Umbilical cord (tissue), 2 donors: ENCODE data around the gene LPA. TPM values are rescaled to one million over a fixed set of nuclear protein-coding genes. Genes with fewer than 3 reads are reported as not detected.

Experiments
- DNase-seq: peaks from one replicate; pipeline ENCODE4 v3.0.0-alpha.2; 2015; ENCODE audit warnings: low spot score
- total RNA-seq: library from RNA; depleted of rRNA; stranded (reverse); fragments of >200 nt; gene quantifications from one replicate; pipeline ENCODE4 v1.2.3, GENCODE V29; 2014; ENCODE audit warnings: low replicate concordance; ENCODE audit not compliant: insufficient read depth

LPA gene
- total RNA-seq, 1 donor from 2014 or later, result 0.24 TPM

DNA sequence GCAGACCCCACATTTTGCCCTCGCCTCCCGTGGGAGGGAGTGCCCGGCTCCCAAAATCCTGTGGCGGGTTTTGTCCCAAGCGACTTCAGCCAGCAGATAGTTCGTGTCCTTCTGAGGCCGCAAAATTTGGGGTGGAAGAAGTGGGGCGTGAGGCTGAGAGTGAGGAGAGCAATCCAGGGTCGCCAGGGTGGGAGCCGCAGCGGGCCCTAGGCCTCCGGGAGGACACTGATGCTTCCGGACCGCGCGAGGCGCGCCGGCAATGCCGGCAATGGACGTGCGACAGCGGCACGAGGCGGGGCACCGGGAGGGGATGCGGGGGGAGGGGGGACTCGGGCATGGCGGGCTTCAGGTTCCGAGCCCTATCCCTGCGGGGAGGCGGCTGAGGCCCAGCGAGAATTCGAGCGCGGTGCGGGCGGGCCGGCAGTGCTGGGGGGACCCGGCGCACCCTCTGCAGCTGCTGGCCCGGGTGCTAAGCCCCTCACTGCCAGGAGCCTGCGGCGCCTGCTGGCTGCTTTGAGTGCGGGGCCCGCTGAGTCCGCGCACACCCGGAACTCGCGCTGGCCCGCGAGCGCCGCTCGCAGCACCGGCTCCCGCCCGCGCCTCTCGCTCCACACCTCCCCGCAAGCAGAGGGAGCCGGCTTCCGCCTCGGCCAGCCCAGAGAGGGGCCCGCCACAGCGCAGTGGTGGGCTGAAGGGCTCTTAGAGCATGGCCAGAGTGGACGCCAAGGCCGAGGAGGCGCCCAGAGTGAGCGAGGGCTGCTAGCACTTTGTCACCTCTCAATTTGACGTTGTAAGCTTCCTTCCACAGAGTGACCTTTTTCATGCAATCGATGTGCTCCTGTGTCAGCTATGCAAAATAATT lies 143.8 kb downstream of the LPA start:
- peak; percentile 74 for DNase-seq

DNA sequence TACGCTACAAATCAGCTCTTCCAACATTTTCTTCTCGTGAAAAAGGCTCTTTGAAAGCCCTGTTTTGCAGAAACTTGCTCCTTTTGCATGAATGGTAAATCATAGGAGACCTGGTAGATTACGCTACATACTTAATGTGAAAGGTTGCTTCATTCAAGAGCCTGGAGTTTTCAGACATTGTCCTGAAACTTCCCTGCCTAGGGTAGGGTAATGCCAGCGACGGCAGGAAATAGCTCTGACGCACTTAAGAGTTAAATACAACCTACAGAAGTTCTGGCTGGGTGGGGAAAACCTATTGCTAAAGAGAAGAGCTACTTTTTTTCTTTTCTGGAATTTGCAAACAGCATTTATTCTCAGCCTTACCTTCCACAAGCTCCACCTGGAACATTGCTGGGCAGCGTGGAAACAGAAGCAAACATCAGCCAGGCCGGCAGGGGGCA lies 144.5 kb downstream of the LPA start:
- DNase-seq, result no peak

DNA sequence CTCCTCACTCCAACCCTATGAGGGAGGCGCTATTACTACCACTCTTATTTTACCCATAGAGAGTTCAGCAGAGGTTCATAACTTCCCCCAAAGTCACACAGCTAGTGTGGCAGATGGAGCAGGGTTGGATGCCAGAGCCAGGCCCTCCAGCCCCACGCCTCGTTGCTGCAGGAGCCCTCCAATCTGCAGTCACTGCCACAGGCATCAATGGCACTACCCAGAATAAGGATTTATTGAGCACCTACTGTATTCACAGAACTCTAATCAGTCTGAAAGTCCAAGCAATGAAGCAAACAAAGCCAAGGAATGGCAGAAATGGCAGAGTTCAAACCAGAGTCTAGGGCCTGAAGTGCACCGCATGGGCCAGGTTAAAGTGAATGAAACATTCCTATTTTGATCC lies 144.9 kb downstream of the LPA start:
- DNase-seq, result no peak

DNA sequence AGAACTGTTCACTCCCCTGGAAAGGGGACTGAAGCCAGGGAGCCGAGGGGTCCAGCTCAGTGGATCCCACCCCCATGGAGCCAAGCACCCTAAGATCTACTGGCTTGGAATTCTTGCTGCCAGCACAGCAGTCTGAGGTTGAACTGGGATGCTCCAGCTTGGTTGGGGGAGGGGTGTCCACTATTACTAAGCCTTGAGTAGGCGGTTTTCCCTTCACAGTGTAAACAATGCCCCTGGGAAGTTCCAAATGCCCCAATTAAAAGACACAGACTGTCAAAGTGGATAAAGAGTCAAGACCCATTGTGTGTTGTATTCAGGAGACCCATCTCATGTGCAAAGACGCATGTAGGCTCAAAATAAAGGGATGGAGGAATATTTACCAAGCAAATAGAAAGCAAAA lies 150.2 kb downstream of the LPA start:
- DNase-seq, result no peak

DNA sequence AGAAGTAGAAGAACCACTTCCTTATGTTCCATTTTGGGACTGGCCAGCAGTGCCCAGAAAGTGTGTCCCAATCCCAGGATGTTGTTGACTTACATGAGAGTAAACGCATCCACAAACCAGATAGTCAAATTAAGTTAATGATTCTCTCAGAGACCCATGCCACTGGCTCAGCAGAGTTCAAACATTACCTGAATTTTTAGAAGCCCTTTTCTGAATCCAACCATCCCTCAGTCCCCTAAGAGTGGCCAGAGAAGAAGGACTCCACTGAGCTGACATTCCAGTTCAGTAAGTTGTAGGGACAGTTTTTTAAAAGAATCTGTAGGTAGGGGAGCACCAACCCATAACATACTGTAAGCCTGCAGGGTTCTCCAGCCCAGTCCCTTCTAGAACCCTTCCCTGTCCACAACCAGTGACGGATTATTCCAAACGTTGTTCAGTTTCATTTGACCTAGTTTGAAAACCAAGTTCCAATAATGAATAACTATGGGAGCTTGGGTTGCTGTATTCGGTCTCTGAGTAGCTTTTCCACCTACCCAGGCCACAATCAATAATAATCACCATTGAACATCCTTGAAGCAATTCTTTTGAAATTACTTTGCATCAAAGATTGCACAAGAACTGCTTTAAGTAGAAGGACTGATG lies 153.0 kb downstream of the LPA start:
- DNase-seq, result no peak

DNA sequence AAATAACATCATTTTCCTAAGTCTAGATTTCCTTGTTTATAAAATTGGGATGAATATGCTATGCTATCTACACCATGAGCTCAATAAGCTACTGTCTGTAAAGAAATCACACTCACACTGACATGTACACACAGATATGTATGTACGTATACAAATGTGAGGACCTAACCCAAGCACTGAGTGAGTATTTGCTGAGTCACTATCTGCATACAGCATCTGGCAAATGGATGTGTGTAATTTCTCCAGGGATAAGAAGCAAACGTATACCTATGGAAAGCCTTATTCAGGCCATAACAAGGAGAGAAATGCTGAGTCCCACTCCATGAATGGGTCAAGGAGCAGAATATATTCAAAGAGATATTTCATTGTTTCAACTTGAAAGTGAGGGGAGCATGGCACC lies 153.9 kb downstream of the LPA start:
- DNase-seq, result no peak

DNA sequence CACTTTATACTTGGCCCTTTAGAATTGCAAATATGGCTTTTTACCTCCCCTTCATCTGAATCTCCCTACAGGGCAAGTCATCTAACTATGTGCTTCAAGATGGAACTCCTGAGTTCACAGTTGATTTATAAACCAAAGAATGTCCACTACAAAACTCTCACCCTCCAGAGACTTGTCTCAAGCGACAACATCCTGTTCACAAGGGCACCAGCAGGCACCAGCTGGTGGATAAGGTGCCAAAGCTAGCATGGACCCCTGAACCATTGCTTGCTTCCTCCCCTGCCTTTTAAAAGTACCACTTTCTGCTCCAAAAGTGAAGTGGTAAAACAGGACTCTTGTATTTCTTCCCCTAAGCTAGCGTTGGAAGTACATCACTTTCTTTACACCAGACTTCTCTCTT lies 154.5 kb downstream of the LPA start:
- no peak for DNase-seq

DNA sequence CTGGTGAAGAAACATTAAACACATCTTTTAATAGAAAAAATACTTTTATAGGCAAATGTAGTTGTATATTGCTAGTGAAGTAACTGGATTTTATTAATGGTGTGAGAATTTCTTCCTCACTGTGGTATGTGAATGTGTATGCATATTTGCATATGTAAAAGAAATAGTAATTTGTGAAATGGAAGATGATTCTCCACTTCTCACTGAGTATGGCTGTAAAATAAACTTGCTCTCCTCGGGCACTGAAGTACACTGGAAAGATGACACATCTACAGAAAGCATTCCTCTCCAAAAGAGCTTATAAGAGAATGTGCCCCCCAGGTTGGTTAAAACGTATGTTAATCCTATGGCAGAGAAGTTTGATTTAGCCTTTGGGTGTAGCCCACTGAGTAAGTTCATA lies 155.5 kb downstream of the LPA start:
- no peak for DNase-seq

DNA sequence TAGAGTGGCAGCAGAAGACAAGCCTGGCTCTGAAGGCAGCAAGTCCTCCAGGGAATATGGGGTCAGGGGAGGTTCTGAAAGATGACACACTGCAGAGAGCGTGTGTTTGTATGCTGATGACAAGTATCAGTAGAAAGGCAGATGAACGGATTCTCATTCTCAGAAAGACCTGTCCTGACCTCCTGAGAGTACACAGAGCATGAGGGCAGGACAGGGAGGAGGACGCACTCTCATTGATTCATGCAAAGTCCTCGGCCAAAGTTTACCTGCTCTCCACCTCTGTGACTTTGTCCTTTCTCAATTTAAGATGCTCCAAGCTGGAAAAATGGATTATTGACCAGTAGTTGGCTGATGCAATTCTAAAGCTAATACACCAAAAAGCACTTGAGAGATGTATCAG lies 156.7 kb downstream of the LPA start:
- no peak for DNase-seq

DNA sequence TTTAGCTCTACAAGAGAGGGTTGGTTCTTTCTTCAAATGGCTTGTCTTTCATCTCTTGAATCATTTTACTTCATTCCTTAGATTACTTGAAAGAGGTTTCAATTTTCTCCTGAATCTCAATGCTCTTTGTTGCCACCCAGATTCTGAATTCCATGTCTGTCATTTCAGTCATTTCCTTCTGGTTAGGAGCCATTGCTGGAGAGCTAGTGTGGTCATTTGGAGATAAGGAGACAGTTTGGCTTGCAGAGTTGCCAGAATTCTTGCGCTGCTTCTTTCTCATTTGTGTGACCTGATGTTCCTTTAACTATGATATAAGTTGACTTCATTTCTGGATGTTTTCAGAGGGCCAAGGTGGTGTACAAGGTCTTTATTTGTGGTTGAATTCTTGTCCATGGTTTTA lies 158.1 kb downstream of the LPA start:
- DNase-seq, result no peak

DNA sequence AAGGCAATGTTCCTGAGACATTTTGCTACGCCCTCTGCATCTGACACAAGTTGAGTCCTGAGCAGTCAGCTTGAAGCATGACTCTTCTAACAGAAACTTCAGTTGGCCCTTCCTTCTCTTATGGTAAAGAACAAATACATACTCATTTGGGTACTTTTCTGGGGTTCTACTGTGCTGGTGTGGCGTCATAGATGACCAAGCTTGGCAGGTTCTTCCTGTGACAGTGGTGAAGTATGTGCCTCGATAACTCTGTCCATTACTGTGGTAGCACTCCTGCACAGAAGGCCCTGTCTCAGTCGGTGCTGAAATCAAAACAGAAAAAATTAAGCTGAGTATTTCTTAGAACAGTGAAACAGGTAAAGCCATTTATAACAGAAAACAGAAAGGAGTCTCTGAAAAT lies 163.4 kb downstream of the LPA start:
- DNase-seq, result no peak

DNA sequence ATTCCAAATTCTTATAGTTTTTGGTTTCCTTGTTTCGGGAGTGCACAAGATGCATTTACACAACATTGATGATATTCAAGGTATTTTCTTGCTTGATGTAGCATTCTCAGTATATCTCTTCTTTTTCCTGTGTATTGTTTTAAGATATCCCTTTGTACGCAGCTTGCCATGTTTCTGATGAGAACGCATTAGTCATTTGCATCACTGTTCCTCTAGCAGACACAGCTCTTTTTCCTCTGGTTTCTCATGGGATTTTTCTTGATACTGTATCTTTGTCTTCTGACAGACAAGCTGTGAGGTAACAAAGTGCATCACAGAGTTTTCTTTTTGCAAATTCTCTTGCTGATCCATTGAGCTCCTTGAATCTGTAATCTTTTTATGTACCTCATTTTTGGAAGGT lies 169.5 kb downstream of the LPA start:
- DNase-seq, result peak; percentile 38

DNA sequence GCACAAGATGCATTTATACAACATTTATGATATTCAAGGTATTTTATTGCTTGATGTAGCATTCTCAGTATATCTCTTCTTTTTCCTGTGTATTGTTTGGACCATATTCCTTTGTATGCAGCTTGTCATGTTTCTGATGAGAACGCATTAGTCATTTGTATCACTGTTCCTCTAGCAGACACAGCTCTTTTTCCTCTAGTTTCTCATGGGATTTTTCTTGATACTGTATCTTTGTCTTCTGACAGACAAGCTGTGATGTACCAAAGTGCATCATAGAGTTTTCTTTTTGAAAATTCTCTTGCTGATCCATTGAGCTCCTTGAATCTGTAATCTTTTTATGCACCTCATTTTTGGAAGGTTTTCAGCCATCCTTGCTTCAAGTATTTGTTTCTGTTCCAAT lies 175.0 kb downstream of the LPA start:
- DNase-seq, result peak; percentile 0

DNA sequence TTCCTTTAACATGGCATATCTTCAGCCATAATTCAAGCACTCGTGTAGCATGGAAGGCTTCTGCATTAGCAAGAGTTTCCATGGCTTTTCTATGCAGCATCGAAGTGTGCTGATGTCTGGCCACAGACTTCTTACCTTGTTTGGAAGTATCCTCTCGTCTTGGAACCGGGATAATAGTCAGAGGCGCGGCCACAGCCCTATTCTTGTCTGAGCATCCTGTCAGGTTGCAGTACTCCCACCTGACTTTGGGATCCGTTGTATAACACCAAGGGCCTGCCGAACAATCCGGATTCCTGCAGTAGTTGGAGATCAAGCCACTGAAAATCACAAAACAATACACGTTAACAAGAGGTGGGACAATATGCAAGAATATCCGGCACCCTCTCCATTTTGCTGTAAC lies 177.0 kb downstream of the LPA start:
- DNase-seq, result no peak

Other genes with a start within 250 kb of the LPA start
- 5.3 TPM for gene PLG, start 38.0 kb upstream of the LPA start, total RNA-seq